Measurements from ENCODE around the gene ZACN. TPM values are rescaled to one million over a fixed set of nuclear protein-coding genes. Genes with fewer than 3 reads are reported as not detected.

ZACN gene
- total RNA-seq, 2 experiments from 2014 or later: 0.76 to 1.2 TPM

DNA sequence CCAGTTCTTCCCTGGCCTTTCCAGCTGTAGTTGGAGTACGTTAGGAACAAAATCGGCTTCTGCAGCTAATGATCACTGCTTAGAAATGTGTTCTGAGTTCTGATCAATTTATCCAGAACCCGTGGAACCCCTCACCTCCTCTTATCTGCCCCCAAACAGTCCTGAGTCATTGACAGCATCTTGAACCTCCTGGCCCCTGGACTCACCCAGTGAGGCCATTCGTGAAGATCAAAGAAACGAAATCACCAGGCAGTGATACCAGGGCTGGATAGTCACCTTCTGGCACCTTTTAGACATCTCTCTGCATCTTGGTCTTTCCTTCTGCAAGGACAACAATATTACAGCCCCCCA is 41.7 kb downstream of the ZACN start:
- Histone ChIP-seq H3K4me2 (ENCODE audit: low read length) (no peak overlapping the region), H3K79me2 (ENCODE audit: insufficient read depth, low read depth, low read length) (no peaks in the 10 kb centered on the region), H3K27ac (ENCODE audit: low read depth, low read length, poor library complexity, severe bottlenecking) (no peak overlapping the region), H3K4me1 (ENCODE audit: insufficient read depth, low read length, poor library complexity, severe bottlenecking) (peaks cover 22% of the 10 kb centered on the region), H3K9me2 (ENCODE audit: insufficient read depth, low read length) (no peaks in the 10 kb centered on the region), H2AFZ (ENCODE audit: low read length) (no peak overlapping the region), H3K36me3 (ENCODE audit: insufficient read depth, low read length) (no peaks in the 10 kb centered on the region), H3K9me3 (ENCODE audit: low read length) (no peaks in the 10 kb centered on the region), H3K4me3 (ENCODE audit: low read depth, low read length, poor library complexity, severe bottlenecking) (no peak overlapping the region), H4K20me1 (ENCODE audit: insufficient read depth, low read length) (no peaks in the 10 kb centered on the region)
- no peak for TF ChIP-seq EZH2phosphoT487 (IDR thresholded peaks at IDR 0.05; ENCODE audit: borderline replicate concordance, low read depth, low read length)
- TF ChIP-seq, protein P1, sequence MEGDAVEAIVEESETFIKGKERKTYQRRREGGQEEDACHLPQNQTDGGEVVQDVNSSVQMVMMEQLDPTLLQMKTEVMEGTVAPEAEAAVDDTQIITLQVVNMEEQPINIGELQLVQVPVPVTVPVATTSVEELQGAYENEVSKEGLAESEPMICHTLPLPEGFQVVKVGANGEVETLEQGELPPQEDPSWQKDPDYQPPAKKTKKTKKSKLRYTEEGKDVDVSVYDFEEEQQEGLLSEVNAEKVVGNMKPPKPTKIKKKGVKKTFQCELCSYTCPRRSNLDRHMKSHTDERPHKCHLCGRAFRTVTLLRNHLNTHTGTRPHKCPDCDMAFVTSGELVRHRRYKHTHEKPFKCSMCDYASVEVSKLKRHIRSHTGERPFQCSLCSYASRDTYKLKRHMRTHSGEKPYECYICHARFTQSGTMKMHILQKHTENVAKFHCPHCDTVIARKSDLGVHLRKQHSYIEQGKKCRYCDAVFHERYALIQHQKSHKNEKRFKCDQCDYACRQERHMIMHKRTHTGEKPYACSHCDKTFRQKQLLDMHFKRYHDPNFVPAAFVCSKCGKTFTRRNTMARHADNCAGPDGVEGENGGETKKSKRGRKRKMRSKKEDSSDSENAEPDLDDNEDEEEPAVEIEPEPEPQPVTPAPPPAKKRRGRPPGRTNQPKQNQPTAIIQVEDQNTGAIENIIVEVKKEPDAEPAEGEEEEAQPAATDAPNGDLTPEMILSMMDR (conservative IDR thresholded peaks at IDR 0.05; ENCODE audit: low read length): no peak
- POLR2A ChIA-PET: no interaction called here
- no TSS peak for BruUV-seq (replicated peaks)
- intact Hi-C loops (cut with micrococcal nuclease; ENCODE audit: unreplicated experiment): loop anchor here (1.0 kb wide), 3 partner anchors 62 to 179 kb away; no protein-coding TSS in a partner anchor
- no peak for DNase-seq (ENCODE audit: low spot score)
- CTCF ChIA-PET (ENCODE audit: unreplicated experiment): interaction anchor here (0.5 to 1.4 kb wide), 4 partner anchors 30 to 166 kb away, joined by 4 to 12 read pairs (median 6); no protein-coding TSS in a partner anchor

DNA sequence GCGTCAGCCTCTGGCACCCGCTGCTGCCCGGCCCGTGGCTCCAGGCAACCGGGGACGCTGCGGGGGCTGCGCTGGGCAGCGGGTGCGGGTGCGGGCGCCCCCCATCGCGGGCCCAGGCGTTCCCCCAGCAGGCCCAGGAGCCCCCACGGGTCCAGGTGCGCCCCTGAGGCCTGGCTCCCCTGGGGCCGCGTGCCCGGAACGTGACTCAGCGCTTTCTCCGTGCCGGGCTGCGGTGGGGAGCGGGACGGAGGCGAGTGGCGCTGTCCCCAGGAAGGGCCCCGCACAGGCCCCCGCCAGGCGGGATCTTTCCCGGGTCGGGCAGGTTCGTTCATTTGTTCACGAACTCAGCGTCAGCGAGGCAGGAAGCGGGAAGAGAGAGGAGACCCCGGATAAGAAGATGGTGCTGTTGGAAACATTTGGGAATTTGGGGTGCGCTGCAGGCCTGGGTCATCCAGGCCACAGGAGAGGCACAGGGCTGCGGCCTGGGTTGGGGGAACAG is 43.0 kb downstream of the ZACN start:
- no peaks in the 10 kb centered on the region for H4K20me1 ChIP-seq (ENCODE audit: insufficient read depth, low read length)
- DNase-seq (ENCODE audit: low spot score): no peak
- H3K4me2 ChIP-seq (ENCODE audit: low read length): peak overlapping the region; percentile 54
- no peaks in the 10 kb centered on the region for H3K9me2 ChIP-seq (ENCODE audit: insufficient read depth, low read length)
- peaks cover 22% of the 10 kb centered on the region for H3K4me1 ChIP-seq (ENCODE audit: insufficient read depth, low read length, poor library complexity, severe bottlenecking)
- ChIA-PET POLR2A (interaction anchor here (0.6 to 2.3 kb wide), 2 partner anchors 58 to 132 kb away, joined by 3 to 8 read pairs; no protein-coding TSS in a partner anchor), CTCF (ENCODE audit: unreplicated experiment) (interaction anchor here (0.6 to 1.5 kb wide), 4 partner anchors 21 to 158 kb away, joined by 4 to 8 read pairs (median 6); no protein-coding TSS in a partner anchor)
- BruUV-seq (replicated peaks): no TSS peak
- no peaks in the 10 kb centered on the region for H3K9me3 ChIP-seq (ENCODE audit: low read length)
- no peak overlapping the region for H3K27ac ChIP-seq (ENCODE audit: low read depth, low read length, poor library complexity, severe bottlenecking)
- intact Hi-C loops (cut with micrococcal nuclease; ENCODE audit: unreplicated experiment): loop anchor here (1.0 kb wide), 3 partner anchors 60 to 177 kb away; no protein-coding TSS in a partner anchor
- peak overlapping the region; percentile 88 for H2AFZ ChIP-seq (ENCODE audit: low read length)
- H3K79me2 ChIP-seq (ENCODE audit: insufficient read depth, low read depth, low read length): no peaks in the 10 kb centered on the region
- TF ChIP-seq, protein P1 (conservative IDR thresholded peaks at IDR 0.05; ENCODE audit: low read length): no peak
- no peaks in the 10 kb centered on the region for H3K36me3 ChIP-seq (ENCODE audit: insufficient read depth, low read length)
- peak overlapping the region; percentile 17 for H3K4me3 ChIP-seq (ENCODE audit: low read depth, low read length, poor library complexity, severe bottlenecking)

DNA sequence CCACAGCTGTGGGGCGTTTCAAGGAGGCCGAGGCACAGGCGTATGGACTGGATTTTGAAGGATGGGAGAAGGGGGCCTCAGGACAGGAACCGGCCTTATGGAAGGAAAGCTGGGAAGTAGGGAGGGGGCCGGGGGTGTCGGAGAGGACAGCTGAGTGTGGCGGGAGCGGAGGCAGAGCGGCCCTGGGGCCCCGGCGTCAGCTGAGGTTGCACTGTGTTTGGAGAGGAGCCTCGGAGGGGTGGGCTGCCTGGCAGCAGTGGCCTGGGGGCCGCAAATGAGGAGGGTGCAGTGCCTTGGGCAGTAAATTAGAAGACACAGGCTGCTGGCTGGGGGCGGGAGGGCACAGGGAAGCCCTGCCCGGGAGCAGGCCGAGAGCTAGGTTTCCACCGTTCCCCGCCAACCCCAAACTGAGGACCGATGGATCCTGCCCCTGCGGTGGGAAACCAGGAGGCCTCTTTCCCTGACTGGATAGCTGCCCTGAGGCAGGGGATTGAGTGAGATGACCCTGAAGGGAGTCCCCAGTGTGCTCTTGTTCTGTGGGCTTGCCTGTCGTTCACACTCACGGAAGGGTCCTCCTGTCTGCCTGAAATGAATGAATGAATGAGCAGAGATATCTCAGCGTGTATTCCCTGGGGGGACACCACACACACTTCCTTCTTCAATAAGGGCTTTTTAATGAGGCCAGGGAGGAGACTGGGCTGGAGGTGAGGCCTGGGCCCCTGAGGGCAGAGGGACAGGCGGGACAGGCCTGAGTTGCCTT is 43.6 kb downstream of the ZACN start:
- no TSS peak for BruUV-seq (replicated peaks)
- intact Hi-C loops (cut with micrococcal nuclease; ENCODE audit: unreplicated experiment): no loop called here
- Histone ChIP-seq H3K79me2 (ENCODE audit: insufficient read depth, low read depth, low read length) (no peaks in the 10 kb centered on the region), H3K4me1 (ENCODE audit: insufficient read depth, low read length, poor library complexity, severe bottlenecking) (peaks cover 22% of the 10 kb centered on the region), H3K9me2 (ENCODE audit: insufficient read depth, low read length) (no peaks in the 10 kb centered on the region), H3K4me2 (ENCODE audit: low read length) (no peak overlapping the region), H3K36me3 (ENCODE audit: insufficient read depth, low read length) (no peaks in the 10 kb centered on the region), H3K27ac (ENCODE audit: low read depth, low read length, poor library complexity, severe bottlenecking) (no peak overlapping the region), H3K9me3 (ENCODE audit: low read length) (no peaks in the 10 kb centered on the region), H4K20me1 (ENCODE audit: insufficient read depth, low read length) (no peaks in the 10 kb centered on the region), H2AFZ (ENCODE audit: low read length) (no peak overlapping the region), H3K4me3 (ENCODE audit: low read depth, low read length, poor library complexity, severe bottlenecking) (no peak overlapping the region)
- DNase-seq (ENCODE audit: low spot score): no peak
- TF ChIP-seq, protein P1 (conservative IDR thresholded peaks at IDR 0.05; ENCODE audit: low read length): no peak
- no peak for TF ChIP-seq EZH2phosphoT487 (IDR thresholded peaks at IDR 0.05; ENCODE audit: borderline replicate concordance, low read depth, low read length)
- ChIA-PET POLR2A (interaction anchor here (0.6 to 2.3 kb wide), 2 partner anchors 58 to 132 kb away, joined by 3 to 8 read pairs; no protein-coding TSS in a partner anchor), CTCF (ENCODE audit: unreplicated experiment) (interaction anchor here (0.6 to 1.5 kb wide), 5 partner anchors 21 to 173 kb away, joined by 3 to 8 read pairs (median 6); no protein-coding TSS in a partner anchor)

All from OCI-LY7 (cell line).